ENCODE data around the gene PPP1R2C.

Gene PPP1R2C

DNA sequence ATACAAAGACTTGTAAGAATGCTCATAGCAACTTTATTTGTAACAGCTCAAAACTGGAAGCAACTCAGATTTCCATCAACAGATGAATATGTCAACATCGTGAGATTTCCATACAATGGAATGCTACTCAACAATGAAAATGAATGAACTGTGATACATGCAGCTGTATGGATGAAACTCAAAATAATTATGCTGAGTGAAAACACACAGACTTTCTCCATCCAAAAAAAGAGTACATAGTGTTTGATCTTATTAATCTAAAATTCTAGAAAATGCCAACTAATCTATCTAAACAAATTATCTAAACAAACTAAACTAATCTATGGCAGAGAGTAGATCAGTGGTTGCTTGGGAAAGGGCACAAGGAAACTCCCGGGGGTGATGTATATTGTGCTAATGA lies 42.7 kb downstream of the PPP1R2C start:
- TF ChIP-seq, protein P1, sequence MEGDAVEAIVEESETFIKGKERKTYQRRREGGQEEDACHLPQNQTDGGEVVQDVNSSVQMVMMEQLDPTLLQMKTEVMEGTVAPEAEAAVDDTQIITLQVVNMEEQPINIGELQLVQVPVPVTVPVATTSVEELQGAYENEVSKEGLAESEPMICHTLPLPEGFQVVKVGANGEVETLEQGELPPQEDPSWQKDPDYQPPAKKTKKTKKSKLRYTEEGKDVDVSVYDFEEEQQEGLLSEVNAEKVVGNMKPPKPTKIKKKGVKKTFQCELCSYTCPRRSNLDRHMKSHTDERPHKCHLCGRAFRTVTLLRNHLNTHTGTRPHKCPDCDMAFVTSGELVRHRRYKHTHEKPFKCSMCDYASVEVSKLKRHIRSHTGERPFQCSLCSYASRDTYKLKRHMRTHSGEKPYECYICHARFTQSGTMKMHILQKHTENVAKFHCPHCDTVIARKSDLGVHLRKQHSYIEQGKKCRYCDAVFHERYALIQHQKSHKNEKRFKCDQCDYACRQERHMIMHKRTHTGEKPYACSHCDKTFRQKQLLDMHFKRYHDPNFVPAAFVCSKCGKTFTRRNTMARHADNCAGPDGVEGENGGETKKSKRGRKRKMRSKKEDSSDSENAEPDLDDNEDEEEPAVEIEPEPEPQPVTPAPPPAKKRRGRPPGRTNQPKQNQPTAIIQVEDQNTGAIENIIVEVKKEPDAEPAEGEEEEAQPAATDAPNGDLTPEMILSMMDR (IDR thresholded peaks at IDR 0.05): no peak
- no peak for TF ChIP-seq ZFX (IDR thresholded peaks at IDR 0.05; ENCODE audit: borderline replicate concordance)
- H3K27ac ChIP-seq: no peak overlapping the region

DNA sequence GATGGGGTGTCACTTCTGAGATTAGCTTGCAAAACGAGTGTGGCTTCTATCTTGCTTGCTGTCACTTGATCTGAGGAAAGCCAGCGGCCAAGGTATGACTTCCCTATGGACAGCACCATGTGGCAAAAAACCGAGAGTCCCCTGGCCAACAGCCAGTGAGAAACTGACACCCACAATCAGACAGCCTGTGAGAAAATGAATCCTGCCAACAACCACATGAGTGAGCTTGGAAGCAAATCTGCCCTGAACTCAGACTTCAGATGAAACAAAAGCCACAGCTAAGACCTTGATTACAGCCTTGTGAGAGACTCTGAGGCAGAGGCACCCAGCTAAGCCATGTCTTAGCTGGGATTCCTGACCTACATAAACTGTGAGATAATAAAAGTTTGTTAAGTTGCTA lies 45.5 kb downstream of the PPP1R2C start:
- no peak overlapping the region for H3K27ac ChIP-seq
- TF ChIP-seq, protein P1 (IDR thresholded peaks at IDR 0.05): no peak
- no peak for TF ChIP-seq ZFX (IDR thresholded peaks at IDR 0.05; ENCODE audit: borderline replicate concordance)
